ENCODE data around the gene SCRT2. TPM values are rescaled to one million over a fixed set of nuclear protein-coding genes. Genes with fewer than 3 reads are reported as not detected.

Gene SCRT2
- polyA plus RNA-seq, 1 of the 3 experiments (the other 2 are of a cell fraction): not detected

DNA sequence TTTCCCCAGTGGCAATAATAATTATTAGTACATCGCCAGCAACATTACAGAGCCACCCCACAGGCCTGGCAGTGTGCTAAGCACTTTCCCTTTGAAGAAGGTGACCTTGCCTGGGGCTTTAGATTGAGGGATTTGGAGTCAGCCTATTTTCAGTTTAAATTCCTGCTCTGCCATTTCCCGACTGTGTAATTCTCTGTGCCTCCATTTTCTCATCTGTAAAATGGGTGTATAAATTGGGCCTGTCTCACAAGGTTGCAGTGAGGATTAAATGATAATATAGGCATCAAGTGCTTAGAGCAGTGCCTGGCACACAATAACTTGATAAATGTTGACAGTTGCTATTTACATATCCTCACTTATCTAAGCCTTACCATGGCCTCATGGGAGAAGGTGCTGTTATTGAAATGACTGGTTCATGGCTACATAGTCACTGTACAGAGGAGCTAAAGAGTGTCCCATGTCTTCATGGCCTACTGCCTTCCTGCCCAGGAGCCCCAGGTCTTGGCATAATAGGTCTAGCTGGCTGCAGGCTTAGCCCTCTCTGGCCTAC is 5.1 kb upstream of the SCRT2 start:
- Histone ChIP-seq H3K9ac (no peak overlapping the region), H4K20me1 (ENCODE audit: insufficient read depth) (peaks cover 5% of the 10 kb centered on the region; the same call in 1 of the 2 replicates), H3K36me3 (replicated peaks in 1 of 2; ENCODE audit: control insufficient read depth in 1 of 2, insufficient read depth in 2 of 2, low read length in 1 of 2) (no peaks in the 10 kb centered on the region), H3F3A (replicated peaks; ENCODE audit: insufficient read depth) (no peaks in the 10 kb centered on the region), H3K4me2 (no peak overlapping the region), H3K27me3 (ENCODE audit: insufficient read depth) (peaks cover 16% of the 10 kb centered on the region; the same call in 1 of the 2 replicates), H2AFZ (ENCODE audit: low read depth) (no peak overlapping the region), H3K9me2 (no peaks in the 10 kb centered on the region), H3K79me2 (ENCODE audit: insufficient read depth) (no peaks in the 10 kb centered on the region), H3K4me3 (ENCODE audit: low read depth in 2 of 2, low read length in 1 of 2) (no peak overlapping the region), H3K4me1 (ENCODE audit: control insufficient read depth in 1 of 2, insufficient read depth in 2 of 2, low read depth in 1 of 2, low read length in 1 of 2) (peaks cover 0 to 11% of the 10 kb centered on the region in 2 experiments; a peak in 1 of 4 replicates), H3K27ac (ENCODE audit: low read depth in 2 of 2, low read length in 1 of 2) (no peak overlapping the region), H3K9me3 (no peaks in the 10 kb centered on the region)
- ChIA-PET CTCF (interaction anchor here (0.9 to 1.5 kb wide), 2 partner anchors 23 to 58 kb away, joined by 3 to 5 read pairs; no protein-coding TSS in a partner anchor), POLR2A (no interaction called here)
- DNase-seq: no peak
- TF ChIP-seq USF1 (IDR thresholded peaks at IDR 0.05; ENCODE audit: borderline replicate concordance, low read depth) (no peak), JUND (IDR thresholded peaks at IDR 0.05) (no peak), REST (IDR thresholded peaks at IDR 0.05; ENCODE audit: low read depth, low read length) (no peak), MEF2A (IDR thresholded peaks at IDR 0.05; ENCODE audit: borderline replicate concordance, low read depth) (no peak), FOSL2 (IDR thresholded peaks at IDR 0.05; ENCODE audit: borderline replicate concordance, low read depth) (no peak), ZBTB33 (IDR thresholded peaks at IDR 0.05; ENCODE audit: borderline replicate concordance, low read depth) (no peak), NFIC (IDR thresholded peaks at IDR 0.05; ENCODE audit: borderline replicate concordance) (no peak), SIN3A (IDR thresholded peaks at IDR 0.05; ENCODE audit: borderline replicate concordance, low read depth, low read length) (no peak), MXI1 (IDR thresholded peaks at IDR 0.05; ENCODE audit: low read depth, low read length) (no peak), FOXJ3 (CRISPR knock-in tag; IDR thresholded peaks at IDR 0.05) (no peak), EZH2phosphoT487 (IDR thresholded peaks at IDR 0.05; ENCODE audit: borderline replicate concordance, low read depth) (no peak), RFX5 (IDR thresholded peaks at IDR 0.05; ENCODE audit: low read length) (no peak), CTCF (IDR thresholded peaks at IDR 0.05) (no peak), GABPA (IDR thresholded peaks at IDR 0.05; ENCODE audit: low read depth) (no peak), ELF1 (IDR thresholded peaks at IDR 0.05) (no peak), TCF12 (IDR thresholded peaks at IDR 0.05) (no peak)
- TF ChIP-seq, protein P1, sequence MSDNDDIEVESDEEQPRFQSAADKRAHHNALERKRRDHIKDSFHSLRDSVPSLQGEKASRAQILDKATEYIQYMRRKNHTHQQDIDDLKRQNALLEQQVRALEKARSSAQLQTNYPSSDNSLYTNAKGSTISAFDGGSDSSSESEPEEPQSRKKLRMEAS (IDR thresholded peaks at IDR 0.05; ENCODE audit: low read depth): no peak
- TF ChIP-seq, protein P2, sequence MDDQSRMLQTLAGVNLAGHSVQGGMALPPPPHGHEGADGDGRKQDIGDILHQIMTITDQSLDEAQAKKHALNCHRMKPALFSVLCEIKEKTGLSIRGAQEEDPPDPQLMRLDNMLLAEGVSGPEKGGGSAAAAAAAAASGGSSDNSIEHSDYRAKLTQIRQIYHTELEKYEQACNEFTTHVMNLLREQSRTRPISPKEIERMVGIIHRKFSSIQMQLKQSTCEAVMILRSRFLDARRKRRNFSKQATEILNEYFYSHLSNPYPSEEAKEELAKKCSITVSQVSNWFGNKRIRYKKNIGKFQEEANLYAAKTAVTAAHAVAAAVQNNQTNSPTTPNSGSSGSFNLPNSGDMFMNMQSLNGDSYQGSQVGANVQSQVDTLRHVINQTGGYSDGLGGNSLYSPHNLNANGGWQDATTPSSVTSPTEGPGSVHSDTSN (IDR thresholded peaks at IDR 0.05): no peak
- WGBS (ENCODE audit: low lambda C conversion rate): 38% methylated on average over 2 of the region's 2 CpGs

Measured in SK-N-SH (cell line).